ENCODE results near the gene UST. TPM values are rescaled to one million over a fixed set of nuclear protein-coding genes. Genes with fewer than 3 reads are reported as not detected.

UST gene
- total RNA-seq, 4 donors from 2014 or later, result 9.6 to 34.6 (median 25.9) TPM

- TF ChIP-seq CTCF (IDR thresholded peaks at IDR 0.05; ENCODE audit: low read depth), result no peak
Measured at GRCh38 chr6:148955441-148955840, 208.6 kb downstream of the UST start.

DNA sequence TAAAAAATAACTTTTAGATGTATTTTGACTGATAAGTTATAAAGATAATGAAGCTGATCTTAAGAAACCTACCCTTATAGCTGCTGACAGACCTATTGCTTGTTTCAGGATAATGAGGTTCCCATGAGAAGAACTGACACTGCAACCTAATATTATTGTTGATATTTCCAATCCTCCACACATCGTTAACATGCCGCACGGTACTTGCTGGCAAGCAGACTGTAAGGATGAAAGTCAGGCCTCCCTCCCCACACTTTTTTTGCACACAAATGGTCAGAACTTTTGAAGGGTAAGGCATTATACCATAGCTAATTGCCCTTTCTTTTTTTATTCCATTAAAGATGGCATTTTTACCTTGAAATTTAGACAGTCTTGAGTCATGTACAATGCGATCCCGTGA is 210.9 kb downstream of the UST start:
- TF ChIP-seq CTCF (IDR thresholded peaks at IDR 0.05; ENCODE audit: low read depth), result no peak

- TF ChIP-seq CTCF (IDR thresholded peaks at IDR 0.05; ENCODE audit: low read depth), result no peak
Measured at GRCh38 chr6:148959008-148959407, 212.2 kb downstream of the UST start.

GRCh38 chr6:148959501-148959900 is 212.7 kb downstream of the UST start:
- TF ChIP-seq CTCF (IDR thresholded peaks at IDR 0.05; ENCODE audit: low read depth), result no peak

- TF ChIP-seq CTCF (IDR thresholded peaks at IDR 0.05; ENCODE audit: low read depth), result no peak
Measured at GRCh38 chr6:148962854-148963515, 216.2 kb downstream of the UST start.

DNA sequence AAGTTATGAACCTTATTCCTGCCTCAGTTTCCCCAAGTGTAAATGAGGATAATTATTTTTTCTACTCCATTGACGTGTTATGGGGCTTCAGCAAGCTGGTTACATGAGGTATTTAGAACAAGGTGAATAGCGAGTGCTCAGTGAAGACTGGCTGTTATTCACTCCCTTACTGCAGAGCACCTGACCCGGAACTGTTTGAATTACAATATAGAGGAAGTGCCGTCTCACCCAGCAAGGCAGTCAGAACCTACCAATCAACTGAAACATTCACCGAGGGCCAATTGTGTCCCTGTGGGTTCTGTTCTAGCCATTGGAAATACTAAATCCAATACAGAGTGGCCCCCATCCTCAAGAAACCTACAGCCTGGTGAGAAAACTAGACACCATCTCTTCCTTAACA is 216.9 kb downstream of the UST start:
- TF ChIP-seq CTCF (IDR thresholded peaks at IDR 0.05; ENCODE audit: low read depth), result no peak

DNA sequence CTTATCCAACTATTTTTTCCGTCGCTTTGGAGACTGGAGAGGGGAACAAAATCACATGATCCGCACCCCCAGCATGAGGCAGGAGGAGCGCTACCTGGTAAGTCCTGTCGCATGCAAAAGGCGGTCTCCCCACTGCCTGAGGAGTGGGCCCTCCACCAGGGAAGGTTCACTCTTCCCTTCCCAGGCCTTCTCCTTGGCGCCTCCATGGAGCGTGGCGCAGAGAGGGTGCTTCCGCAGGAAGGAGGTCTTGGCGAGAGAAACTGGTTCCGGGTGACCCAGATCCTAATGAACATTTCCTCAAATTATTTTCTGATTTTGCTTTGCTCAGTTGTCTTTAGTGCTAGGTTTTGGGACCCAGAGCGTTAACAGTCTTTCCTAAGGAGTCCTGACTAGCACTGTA is 217.6 kb downstream of the UST start:
- TF ChIP-seq CTCF (IDR thresholded peaks at IDR 0.05; ENCODE audit: low read depth), result no peak

All from subcutaneous adipose tissue (tissue), 4 donors.